ENCODE data around the gene WDR37. TPM values are rescaled to one million over a fixed set of nuclear protein-coding genes. Genes with fewer than 3 reads are reported as not detected.

The WDR37 gene
- total and polyA plus RNA-seq, 2 donors (not counting 1 experiment from before 2014, with no cell fraction given), result 17.3 to 33.2 TPM

GRCh38 chr10:1127629-1128028 lies 71.4 kb downstream of the WDR37 start:
- no peak overlapping the region for H3K4me3 Mint-ChIP-seq
- POLR2A ChIA-PET, result no interaction called here
- WGBS (ENCODE audit: insufficient coverage), result 98% methylated on average over 15 of the region's 15 CpGs

DNA sequence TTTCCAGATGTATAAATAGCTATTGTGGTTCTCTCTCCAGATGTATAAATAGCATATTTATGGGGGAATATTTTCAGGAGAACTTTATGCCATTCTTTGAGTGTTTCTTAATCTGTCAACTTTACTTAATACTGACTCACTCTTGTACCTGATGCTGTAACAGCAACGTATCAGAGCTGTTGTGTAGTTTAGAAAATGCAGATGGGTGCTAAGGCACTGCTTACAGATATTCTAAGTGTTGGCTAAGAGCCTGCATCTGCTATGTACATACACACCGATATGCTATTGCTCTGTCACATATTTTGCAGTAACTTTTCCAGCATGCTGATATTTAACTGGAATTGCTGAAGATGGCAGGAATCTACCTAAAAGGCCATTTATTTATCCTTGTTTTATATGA lies 71.9 kb downstream of the WDR37 start:
- DNase-seq (no peak), ATAC-seq (ENCODE audit: low read depth) (no peak)
- Histone ChIP-seq H3K4me2 (replicated peaks; ENCODE audit: low read depth, low read length, poor library complexity, severe bottlenecking) (no peak overlapping the region), H3K4me3 (ENCODE audit: control extremely low read depth in 1 of 5, extremely low read depth in 1 of 5, insufficient read depth in 1 of 5, low read depth in 2 of 5, low read length in 4 of 5) (no peak overlapping the region), H3K4me1 (ENCODE audit: control insufficient read depth in 2 of 2, insufficient read depth in 2 of 2, low read length in 2 of 2) (no peaks in the 10 kb centered on the region), H3K9ac (ENCODE audit: low read length) (no peak overlapping the region), H3K79me2 (ENCODE audit: control insufficient read depth, insufficient read depth, low read length) (no peaks in the 10 kb centered on the region), H3K27me3 (replicated peaks in 1 of 4; ENCODE audit: control extremely low read depth in 1 of 4, control insufficient read depth in 3 of 4, insufficient read depth in 4 of 4, low read length in 3 of 4) (no peaks in the 10 kb centered on the region), H2AFZ (ENCODE audit: insufficient read depth, low read depth, low read length, poor library complexity, severe bottlenecking) (no peak overlapping the region), H3K27ac (ENCODE audit: low read length in 2 of 2) (no peak overlapping the region), H3K9me3 (ENCODE audit: control extremely low read depth in 1 of 3, control insufficient read depth in 2 of 3, insufficient read depth in 1 of 3, low read length in 2 of 3) (peaks cover 0 to 4% (median 0%) of the 10 kb centered on the region in 3 donors), H4K20me1 (ENCODE audit: control insufficient read depth, insufficient read depth, low read length, poor library complexity, severe bottlenecking) (peaks cover 12% of the 10 kb centered on the region), H3K36me3 (replicated peaks in 1 of 2; ENCODE audit: control extremely low read depth in 1 of 2, control insufficient read depth in 1 of 2, extremely low read depth in 1 of 2, insufficient read depth in 2 of 2, low read length in 1 of 2) (peaks cover 3 to 81% of the 10 kb centered on the region in 2 experiments)
- Mint-ChIP-seq H3K4me1 (peaks cover 6% of the 10 kb centered on the region), H3K27ac (no peak overlapping the region), H3K27me3 (no peaks in the 10 kb centered on the region), H3K4me3 (no peak overlapping the region), H3K9me3 (ENCODE audit: insufficient read depth) (no peaks in the 10 kb centered on the region)
- WGBS (ENCODE audit: insufficient coverage), result no CpG with 5 or more reads among the region's 2 CpGs
- TF ChIP-seq EZH2 (IDR thresholded peaks at IDR 0.05; ENCODE audit: borderline replicate concordance, insufficient read depth, low read depth, low read length, poor library complexity, severe bottlenecking) (no peak), CTCF (IDR thresholded peaks at IDR 0.05) (no peak)
- POLR2A ChIA-PET, result interaction anchor here (0.6 kb wide), 1 partner anchor 1921 kb away, joined by 3 read pairs; no protein-coding TSS in a partner anchor
- intact Hi-C loops (cut with micrococcal nuclease), result no loop called here
- CTCF ChIA-PET, result no interaction called here

More at GRCh38 chr10:1127629-1128028, 71.4 kb downstream of the WDR37 start:
- no peak overlapping the region for H3K27ac Mint-ChIP-seq
- no peaks in the 10 kb centered on the region for H3K4me1 ChIP-seq (ENCODE audit: control insufficient read depth in 2 of 2, insufficient read depth in 2 of 2, low read length in 2 of 2)
- no peak overlapping the region for H3K27ac ChIP-seq (ENCODE audit: low read length in 2 of 2)
- intact Hi-C loops (cut with micrococcal nuclease), result no loop called here
- DNase-seq, result no peak
- no peaks in the 10 kb centered on the region for H3K27me3 Mint-ChIP-seq
- H3K27me3 ChIP-seq (replicated peaks in 1 of 4; ENCODE audit: control extremely low read depth in 1 of 4, control insufficient read depth in 3 of 4, insufficient read depth in 4 of 4, low read length in 3 of 4), result no peaks in the 10 kb centered on the region
- no peaks in the 10 kb centered on the region for H3K79me2 ChIP-seq (ENCODE audit: control insufficient read depth, insufficient read depth, low read length)
- no peak overlapping the region for H2AFZ ChIP-seq (ENCODE audit: insufficient read depth, low read depth, low read length, poor library complexity, severe bottlenecking)
- no peaks in the 10 kb centered on the region for H3K9me3 Mint-ChIP-seq (ENCODE audit: insufficient read depth)
- peaks cover 12% of the 10 kb centered on the region for H4K20me1 ChIP-seq (ENCODE audit: control insufficient read depth, insufficient read depth, low read length, poor library complexity, severe bottlenecking)
- H3K4me1 Mint-ChIP-seq, result peaks cover 6% of the 10 kb centered on the region
- peaks cover 0 to 4% (median 0%) of the 10 kb centered on the region in 3 donors for H3K9me3 ChIP-seq (ENCODE audit: control extremely low read depth in 1 of 3, control insufficient read depth in 2 of 3, insufficient read depth in 1 of 3, low read length in 2 of 3)
- H3K4me2 ChIP-seq (replicated peaks; ENCODE audit: low read depth, low read length, poor library complexity, severe bottlenecking), result no peak overlapping the region
- H3K4me3 ChIP-seq (ENCODE audit: control extremely low read depth in 1 of 5, extremely low read depth in 1 of 5, insufficient read depth in 1 of 5, low read depth in 2 of 5, low read length in 4 of 5), result no peak overlapping the region
- CTCF ChIA-PET, result no interaction called here
- TF ChIP-seq CTCF (IDR thresholded peaks at IDR 0.05) (no peak), EZH2 (IDR thresholded peaks at IDR 0.05; ENCODE audit: borderline replicate concordance, insufficient read depth, low read depth, low read length, poor library complexity, severe bottlenecking) (no peak)
- peaks cover 3 to 84% of the 10 kb centered on the region in 2 experiments for H3K36me3 ChIP-seq (replicated peaks in 1 of 2; ENCODE audit: control extremely low read depth in 1 of 2, control insufficient read depth in 1 of 2, extremely low read depth in 1 of 2, insufficient read depth in 2 of 2, low read length in 1 of 2)
- H3K9ac ChIP-seq (ENCODE audit: low read length), result no peak overlapping the region
- ATAC-seq (ENCODE audit: low read depth), result no peak

All from B cell (primary cell).